GM21447 (cell line): ENCODE results near the gene TMEM221.
A peak's percentile ranks its signal among the peaks of the same experiment; 100 is the strongest.

ENCODE experiments used
- ATAC-seq: cut with Tn5 transposase; IDR thresholded peaks from one replicate; pipeline ENCODE4 v1.9.1; 2021; ENCODE audit not compliant: unreplicated experiment

Gene TMEM221

DNA sequence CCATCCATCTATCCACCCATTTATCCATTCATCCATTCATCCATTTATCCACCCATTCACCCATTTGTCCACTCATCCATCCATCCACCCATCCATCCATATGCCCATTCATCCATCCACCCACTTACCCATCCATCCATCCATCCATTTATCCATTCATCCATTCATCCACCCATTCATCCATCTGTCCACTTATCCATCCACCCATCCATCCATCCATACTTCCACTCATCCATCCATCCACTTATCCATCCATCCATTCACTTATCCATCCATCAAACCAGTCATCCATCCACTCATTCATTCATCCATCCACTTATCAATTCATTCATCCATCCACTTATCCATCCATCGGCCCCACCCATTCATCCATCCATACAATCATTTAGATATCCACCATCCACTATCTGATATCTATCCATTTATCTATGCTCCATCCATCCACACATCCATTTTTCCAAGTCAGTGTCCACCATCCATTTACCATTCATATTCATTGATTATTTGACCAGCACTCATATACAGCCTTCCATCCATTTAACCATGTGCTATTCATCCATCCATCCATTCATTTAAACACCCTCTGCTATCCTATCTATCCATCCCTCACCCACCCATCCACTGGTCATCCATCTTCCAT lies 2.8 kb downstream of the TMEM221 start:
- ATAC-seq: no peak

DNA sequence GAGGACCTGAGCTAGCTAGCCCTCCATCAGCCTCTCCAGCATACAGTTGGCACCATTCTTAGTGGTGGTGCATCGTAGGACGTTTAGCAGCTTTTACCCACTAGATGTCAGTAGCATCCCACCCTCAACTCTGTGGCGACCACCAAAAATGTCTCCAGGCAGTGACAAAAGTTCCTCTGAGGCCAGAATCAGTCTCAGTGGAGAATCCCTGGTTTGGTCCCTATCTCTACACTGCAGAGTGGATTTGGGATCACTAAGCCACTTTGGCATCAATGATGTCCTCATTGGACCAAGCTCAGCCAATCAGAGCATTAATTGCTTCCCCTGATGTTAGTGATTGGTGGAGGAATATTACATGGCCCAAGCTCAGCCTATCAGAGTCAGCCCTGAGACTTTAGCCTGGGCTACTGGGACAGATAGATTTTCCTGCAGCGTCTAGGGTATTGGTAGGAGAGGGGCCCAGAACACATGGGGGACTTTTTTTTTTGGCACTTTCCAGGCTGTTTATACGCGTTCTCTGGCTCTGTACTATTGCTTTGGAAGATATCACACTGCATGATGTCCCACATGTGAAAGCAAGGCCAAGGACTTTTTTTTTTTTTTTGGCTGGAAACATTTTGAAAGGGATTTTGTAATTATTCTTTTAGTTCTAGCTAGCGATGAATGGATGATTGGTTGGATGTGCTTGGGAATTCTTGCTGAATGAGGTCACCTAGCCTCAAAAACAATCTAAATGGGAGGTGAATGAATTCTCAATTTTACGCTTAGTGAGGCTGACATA lies 7.0 kb downstream of the TMEM221 start:
- no peak for ATAC-seq

DNA sequence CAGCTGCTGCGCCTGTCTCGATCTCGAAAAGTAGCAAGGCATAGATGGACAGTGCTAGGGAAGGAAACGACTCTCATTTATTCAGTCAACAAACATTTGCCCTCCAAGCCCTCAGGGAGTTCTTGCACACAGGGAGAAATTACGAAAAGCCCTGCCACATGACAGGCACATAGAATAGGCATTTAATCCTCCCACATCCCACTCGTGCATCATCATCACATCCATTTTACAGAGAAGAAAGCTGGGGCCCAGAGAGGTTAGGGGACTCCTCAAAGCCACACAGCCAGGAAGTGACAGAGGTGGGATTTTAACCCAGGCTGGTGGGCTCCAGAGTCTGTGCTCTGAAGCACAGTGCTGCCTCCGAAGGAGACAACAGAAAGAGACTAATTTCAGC lies 11.6 kb downstream of the TMEM221 start:
- ATAC-seq: no peak

DNA sequence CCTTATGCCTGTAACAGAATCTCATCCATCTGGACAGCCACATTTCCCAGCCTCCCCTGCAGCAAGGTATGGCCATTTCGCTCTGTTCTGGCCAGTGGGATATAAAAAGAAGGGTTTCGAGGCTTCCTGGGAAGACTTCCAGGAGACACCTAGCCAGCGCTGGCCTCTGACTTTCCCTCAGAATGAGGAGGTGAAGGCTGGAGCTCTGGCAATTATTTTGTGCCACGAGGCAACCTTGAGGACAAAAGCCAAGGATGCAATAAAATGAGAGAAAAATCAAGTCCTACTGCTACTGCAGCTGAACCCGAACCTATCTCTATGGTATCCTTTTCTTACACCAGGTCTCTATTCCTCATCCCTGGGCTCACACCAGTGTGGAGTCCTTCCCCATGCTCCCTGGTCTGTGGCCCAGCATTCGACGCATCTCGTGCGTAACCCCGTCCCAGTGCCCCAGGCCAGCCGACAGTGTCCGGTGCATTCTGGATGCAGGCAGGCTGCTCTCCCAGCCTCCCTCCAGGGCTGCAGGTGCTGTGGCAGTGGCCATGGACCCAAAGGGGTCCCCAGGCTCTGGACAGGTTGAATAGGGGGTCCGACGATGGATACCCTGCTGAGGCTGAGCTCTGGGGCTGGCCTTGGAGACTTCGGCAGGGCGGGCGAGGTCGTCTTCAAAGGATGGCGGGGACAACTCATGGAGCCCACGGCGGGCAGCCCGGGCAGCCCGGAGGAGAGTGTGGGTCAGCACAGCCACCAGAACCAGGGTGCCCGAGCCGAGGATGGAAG lies 12.2 kb downstream of the TMEM221 start:
- ATAC-seq: no peak

DNA sequence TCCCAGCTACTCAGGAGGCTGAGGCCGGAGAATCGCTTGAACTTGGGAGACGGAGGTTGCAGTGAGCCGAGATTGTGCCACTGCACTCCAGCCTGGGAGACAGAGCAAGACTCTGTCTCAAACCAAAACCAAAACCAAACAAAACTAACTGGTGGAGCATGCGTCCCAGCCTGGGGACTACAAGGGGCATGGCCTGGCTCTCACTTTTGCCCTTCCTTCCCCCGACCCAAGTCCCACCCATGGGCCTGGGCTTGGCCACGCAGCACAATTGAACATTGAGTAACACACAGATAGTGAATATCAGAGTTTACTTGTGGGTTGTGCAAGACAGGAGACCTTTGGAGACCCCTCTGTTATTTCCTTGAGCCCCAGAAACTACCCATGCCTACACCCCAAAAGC lies 13.2 kb downstream of the TMEM221 start:
- ATAC-seq: no peak

DNA sequence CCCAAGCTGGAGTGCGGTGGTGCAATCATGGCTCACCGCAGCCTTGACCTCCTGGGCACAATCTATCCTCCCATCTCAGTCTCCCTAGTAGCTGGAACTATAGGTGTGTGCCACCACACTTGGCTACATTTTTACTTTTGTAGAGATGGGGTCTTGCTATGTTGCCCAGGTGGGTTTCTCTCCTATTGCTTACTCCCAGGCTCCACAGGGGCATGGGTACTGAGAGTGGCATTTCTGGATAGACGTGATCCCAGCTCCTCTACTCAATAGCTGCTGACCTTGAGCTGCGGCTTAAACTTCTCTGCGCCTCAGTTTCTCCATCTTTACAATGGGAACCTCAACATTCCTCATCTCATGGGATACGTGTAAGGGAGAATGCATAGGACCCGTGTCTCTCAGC lies 17.1 kb downstream of the TMEM221 start:
- no peak for ATAC-seq

DNA sequence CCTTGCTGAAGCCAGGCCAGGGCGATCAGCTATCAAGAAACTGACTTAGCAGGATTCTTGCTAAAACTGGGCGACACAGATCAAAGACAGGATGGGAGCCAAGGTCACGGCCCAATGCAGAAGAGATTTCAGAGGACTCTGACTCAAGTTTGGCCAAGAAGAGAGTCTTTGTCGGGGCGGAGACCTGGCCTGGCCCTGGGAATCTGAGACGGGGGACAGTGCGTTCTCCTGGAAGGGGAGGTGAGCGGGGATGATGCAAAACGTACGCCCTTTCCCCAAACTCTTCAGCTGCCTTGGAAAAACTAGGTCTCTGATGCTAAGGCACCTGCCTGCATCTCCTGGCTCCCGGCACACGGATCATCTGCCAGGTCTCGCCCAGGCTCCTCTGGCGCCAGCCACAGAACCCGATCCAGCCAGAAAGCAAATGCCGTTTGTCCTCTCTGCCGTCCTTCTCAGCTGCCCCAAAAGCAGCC lies 18.8 kb downstream of the TMEM221 start:
- no peak for ATAC-seq

DNA sequence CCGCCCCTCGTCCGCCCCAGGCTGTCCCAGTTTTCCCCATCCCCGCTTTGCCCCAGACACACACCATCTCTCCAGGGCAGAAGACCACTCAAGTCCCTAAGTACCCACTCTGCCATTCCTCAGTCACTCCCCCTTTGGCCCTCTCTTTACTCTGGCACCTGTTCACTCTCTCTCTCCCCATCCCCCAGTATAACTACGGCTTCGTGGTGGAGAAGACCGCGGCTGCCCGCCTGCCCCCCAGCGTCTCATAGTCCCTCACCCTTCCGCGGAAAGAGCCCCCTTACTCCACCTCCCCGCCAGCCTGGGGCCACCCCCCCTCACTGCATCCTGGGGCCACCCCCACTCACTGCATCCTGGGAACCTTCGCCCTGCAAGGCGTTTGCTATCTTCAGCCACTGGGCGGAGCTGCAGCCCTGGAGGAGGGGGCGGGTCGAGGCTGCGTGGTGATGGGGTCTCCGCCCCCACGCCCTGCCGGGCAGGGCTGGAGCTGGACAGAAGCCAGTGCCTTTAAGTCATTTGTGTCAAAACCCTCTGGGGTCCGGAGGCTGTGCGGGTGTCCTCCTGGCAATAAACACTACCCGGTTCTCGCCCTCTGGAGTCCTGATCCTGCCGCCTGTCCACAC lies 23.6 kb downstream of the TMEM221 start:
- ATAC-seq: no peak

DNA sequence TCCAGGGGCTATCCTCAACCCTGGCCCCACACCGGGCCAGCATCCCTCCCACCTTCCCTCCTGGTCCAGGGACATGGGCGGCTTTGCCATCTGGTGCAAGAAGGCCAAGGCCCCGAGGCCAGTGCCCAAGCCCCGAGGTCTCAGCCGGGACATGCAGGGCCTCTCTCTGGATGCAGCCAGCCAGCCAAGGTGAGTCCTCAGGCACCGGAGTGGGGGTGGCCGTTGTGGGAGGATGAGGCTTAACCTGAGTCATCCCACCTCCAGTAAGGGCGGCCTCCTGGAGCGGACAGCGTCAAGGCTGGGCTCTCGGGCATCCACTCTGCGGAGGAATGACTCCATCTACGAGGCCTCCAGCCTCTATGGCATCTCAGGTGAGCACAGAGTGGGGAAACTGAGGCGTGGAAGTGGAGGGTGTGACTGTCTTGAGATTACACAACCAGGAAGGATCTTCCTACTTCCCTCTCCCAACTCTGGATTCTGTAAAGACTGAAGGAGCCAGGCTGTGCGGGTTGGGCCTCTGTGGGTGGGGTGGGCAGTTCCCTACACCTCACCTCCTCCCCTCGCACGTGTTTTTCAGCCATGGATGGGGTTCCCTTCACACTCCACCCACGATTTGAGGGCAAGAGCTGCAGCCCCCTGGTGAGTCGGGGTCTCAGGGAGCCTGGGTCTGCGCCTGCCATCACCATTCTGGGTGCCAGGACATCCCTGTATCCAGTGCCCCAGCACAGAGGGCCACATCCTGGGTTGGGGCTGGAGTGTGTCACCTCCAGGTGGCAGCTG lies 24.8 kb downstream of the TMEM221 start:
- no peak for ATAC-seq

DNA sequence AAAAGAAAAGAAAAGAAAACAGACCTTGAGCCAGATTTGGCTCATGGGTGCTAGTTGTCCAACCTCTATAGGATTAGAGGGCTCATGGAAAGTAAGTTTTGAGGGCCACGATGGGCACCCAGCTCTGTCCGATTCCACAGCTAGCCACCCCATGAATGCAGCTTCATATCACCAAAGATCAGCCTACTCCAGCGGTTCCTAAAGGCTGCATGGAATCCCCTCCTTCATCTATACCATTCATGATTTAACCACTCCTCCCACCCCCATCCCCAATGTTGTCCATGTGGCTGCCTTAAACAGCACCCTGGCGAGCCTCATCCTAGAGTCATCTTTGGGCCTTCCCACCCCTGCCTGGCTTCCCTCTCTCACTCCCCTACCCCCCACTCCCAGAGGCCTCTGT lies 26.5 kb downstream of the TMEM221 start:
- no peak for ATAC-seq

DNA sequence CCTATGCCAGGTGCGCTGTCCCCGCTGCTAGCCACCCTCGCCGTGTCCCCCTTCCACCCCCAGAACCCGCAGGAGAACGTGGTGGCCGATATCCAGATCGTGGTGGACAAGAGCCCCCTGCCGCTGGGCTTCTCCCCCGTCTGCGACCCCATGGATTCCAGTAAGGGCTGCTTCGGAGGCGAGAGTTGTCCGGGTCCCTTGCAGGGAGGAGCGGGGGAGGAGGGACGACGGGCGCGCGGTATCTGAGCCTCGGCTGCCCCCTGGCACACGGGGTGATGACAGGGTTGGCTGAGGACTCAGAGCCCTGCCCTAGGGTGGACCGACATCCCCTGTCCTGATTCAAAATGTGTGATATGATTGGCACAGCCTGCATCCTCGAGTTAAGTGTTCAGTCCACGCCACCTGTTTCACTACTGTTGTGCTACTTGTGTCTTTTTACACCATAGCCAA lies 28.0 kb downstream of the TMEM221 start:
- no peak for ATAC-seq

DNA sequence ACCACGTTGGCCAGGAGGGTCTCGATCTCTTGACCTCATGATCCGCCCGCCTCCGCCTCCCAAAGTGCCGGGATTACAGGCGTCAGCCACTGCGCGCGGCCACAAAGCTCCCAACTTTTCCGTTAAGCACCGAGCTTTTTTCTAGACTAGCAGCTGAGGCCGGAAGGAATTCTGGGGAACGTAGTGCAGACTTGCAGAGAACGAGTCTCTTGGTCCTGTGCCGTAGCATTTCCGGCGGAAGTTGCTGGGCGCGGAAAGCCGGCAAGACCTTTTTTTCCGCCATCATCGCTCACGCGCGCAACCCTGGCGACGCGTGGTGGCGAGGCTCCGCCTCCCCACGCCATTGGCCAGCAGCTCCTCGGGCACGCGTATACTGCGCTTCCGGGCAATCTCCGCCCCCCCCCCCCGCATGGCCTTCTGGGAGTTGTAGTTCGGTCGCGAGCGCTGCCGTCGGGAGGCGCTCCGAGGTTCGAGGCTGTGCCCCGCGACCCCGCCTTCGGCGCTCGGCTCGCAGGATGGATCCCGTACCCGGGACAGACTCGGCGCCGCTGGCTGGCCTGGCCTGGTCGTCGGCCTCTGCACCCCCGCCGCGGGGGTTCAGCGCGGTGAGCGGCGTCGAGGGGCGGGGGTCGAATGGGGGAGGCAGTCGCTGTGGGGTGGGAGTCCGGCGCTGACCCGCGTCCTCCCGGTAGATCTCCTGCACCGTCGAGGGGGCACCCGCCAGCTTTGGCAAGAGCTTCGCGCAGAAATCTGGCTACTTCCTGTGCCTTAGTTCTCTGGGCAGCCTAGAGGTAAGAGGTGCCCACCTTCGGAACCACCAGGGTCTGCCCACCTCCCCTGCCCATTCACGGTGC lies 28.6 kb downstream of the TMEM221 start, which contains the start of gene MVB12A:
Gene MVB12A (plus strand): TSS at position 427 of the 854 bp plus-strand sequence. CDS start 89 bp downstream, at position 516.
- peak; percentile 81 for ATAC-seq

DNA sequence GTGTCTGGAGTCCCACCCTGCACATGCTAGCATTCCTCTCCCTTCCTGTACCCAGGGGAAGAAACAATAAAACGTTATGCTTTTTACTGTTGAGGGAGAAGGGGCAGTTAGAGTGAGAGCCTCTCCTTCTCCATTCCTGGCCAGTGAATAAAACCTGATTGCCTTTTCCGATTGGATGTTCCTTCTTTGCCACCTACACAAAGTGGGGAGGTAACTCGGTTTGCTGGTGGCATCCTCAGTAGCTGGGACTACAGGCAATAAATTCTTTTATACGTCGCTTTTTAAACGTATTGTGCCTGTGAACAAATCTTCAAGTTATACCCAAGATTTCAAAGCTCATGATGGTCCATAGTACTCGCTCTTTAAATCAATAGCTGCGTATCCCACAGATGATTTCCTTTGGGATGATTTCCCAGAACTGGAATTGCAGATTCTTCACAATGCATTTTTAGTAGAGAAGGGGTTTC lies 29.3 kb downstream of the TMEM221 start:
- ATAC-seq: no peak

DNA sequence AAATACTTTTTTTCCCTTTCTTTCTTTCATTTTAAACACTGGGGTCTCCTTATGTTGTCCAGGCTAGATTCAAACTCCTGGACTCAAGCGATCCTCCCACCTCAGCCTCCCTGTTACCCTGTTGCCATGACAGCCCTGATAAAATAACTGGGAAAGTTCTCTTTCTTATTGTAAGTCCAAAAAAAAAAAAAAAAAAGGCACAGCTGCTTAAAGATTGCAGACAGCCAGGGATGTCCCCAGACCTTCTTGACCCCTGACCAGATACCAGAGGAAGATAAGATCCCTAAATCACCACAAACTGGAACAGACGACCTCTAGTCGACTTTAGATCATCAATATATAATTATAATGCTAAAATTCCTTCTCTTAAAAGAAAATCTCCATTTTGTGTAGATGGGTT lies 29.8 kb downstream of the TMEM221 start:
- no peak for ATAC-seq

DNA sequence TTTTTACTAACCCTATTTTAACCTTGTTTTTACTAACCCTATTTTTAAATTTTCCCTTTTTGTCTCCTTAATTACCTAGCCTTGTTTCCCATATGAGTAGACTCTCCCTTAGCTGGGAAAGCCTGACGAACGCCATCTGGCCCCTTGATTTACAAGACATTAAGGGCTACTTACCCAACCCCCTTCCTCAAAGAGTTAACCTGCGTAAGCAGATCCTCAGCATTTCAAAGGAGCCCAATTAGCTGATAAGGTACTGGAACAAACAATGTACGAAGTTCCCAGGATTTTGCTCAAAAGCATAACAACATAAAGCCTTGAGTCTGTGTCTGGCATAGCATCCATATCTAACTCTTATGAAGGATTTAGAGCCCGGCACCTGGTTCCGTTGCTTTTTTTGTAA lies 33.3 kb downstream of the TMEM221 start:
- no peak for ATAC-seq

DNA sequence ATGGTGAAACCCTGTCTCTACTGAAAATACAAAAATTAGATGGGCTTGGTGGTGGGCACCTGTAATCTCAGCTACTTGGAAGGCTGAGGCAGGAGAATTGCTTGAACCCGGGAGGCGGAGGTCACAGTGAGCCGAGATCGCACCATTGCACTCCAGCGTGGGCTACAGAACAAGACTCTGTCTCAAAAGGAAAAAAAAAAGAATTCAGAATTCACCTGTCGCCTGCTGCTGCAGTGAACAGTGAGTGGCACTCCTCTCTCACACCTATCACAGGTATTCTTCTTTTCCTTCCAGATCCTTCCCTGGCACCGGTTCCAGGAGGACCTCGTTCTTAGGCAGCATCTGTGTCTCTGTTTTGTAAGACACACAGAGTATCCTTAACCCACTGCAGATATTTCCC lies 34.4 kb downstream of the TMEM221 start:
- ATAC-seq: no peak

DNA sequence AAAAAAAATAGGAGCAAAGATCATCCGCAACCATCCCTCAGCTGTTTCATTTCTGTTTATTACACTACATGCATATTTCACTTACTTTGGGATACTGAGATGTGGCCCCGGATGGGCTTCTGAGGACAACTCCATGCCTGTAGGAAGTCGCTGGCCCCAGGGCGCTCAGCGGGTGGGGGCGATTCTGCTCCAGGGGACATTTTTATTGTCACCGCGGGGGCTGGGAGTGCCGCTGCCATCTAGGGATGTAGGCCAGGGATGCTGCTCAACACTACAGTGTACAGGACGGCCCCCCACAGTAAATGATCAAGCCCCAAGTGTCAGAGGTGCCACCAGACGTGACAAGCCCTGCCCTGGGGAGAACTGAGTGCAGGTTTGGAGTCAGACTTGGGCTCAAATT lies 36.7 kb downstream of the TMEM221 start:
- ATAC-seq: no peak

DNA sequence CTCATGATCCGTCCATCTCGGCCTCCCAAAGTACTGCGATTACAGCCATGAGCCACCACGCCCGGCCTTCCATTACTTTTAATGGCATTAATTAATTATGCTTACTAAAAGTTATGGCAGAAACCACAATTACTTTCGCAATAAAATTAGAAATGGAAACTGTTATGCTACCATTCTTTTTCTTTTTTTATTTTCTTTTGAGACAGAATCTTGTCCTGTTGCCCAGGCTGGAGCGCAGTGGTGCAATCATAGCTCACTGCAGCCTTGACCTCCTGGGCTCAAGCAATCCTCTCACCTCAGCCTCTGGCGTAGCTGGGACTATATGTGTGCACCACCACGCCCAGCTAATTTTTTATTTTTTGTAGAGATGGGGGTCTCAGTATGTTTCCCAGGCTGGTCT lies 38.5 kb downstream of the TMEM221 start:
- no peak for ATAC-seq

DNA sequence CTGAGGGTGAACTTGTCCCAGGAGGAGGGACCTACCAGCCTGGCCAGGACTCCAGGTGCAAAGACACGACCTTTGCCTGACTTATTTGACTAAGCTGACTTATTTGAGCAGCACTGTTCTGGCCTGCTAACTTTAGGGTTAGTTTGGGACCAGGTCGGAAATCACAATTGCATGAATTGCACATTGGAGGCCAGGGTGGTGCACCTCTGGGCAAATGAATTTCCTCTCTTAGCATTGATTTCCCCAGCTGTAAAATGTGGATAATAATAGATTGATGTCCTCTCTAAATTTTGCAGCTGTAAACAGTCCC lies 41.6 kb downstream of the TMEM221 start:
- no peak for ATAC-seq
